ENCODE results near the gene CDC25C.

DNA sequence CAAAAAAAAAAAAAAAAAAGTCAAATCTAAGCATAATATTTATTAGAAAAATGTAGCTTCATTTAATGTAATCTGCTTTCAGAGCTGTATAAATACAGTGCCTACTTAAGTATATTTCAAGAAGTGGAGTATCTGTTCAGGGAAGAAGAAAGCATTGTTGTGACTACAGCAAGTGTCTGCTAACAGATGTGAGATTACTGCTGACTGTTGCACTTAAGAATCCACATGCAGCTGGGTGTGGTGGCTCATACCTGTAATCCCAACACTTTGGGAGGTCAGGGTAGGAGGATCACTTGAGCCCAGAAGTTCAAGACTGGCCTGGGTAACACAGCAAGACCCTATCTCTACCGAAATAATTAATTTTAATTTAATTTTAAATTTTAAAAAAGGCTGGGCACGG is 39.9 kb upstream of the CDC25C start:
- TF ChIP-seq, protein P1, sequence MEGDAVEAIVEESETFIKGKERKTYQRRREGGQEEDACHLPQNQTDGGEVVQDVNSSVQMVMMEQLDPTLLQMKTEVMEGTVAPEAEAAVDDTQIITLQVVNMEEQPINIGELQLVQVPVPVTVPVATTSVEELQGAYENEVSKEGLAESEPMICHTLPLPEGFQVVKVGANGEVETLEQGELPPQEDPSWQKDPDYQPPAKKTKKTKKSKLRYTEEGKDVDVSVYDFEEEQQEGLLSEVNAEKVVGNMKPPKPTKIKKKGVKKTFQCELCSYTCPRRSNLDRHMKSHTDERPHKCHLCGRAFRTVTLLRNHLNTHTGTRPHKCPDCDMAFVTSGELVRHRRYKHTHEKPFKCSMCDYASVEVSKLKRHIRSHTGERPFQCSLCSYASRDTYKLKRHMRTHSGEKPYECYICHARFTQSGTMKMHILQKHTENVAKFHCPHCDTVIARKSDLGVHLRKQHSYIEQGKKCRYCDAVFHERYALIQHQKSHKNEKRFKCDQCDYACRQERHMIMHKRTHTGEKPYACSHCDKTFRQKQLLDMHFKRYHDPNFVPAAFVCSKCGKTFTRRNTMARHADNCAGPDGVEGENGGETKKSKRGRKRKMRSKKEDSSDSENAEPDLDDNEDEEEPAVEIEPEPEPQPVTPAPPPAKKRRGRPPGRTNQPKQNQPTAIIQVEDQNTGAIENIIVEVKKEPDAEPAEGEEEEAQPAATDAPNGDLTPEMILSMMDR (conservative IDR thresholded peaks at IDR 0.05) = no peak
- TF ChIP-seq EZH2 (IDR thresholded peaks at IDR 0.05; ENCODE audit: low read depth) = no peak

Data from PC-9 (cell line).